MG63 (cell line): Measurements from ENCODE around the gene IER3. TPM values are rescaled to one million over a fixed set of nuclear protein-coding genes. Genes with fewer than 3 reads are reported as not detected.
"Not testable (repeated sequence)": the region's sequence is repeated elsewhere in the genome, so short reads cannot be mapped to it uniquely, and the experiment has no call there.

Experiments used
- DNase-seq: peaks from one replicate; pipeline ENCODE4 v3.0.0-alpha.2; 2020
- H3K27me3 ChIP-seq: fragments of 250-450 bp; sonication (Bioruptor Pico); 2 replicates; pipeline ENCODE4 v1.5.1; 2020; ENCODE audit warnings: mild to moderate bottlenecking, moderate library complexity
- H3K36me3 ChIP-seq: fragments of 250-450 bp; sonication (Bioruptor Pico); 2 replicates; pipeline ENCODE4 v1.5.1; 2020; ENCODE audit warnings: mild to moderate bottlenecking, moderate library complexity
- H3K4me3 ChIP-seq: fragments of 250-450 bp; sonication (Bioruptor Pico); 2 replicates; pipeline ENCODE4 v1.5.1; 2020; ENCODE audit warnings: mild to moderate bottlenecking, moderate library complexity
- H3K9me3 ChIP-seq: fragments of 250-450 bp; sonication (Bioruptor Pico); 2 replicates; pipeline ENCODE4 v1.5.1; 2020; ENCODE audit warnings: mild to moderate bottlenecking, moderate library complexity
- total RNA-seq: library from RNA; depleted of rRNA; stranded (reverse); fragments of >200 nt; shearing (Covaris generic); gene quantifications from 2 replicates; pipeline ENCODE4 v1.2.3, GENCODE V29; 2014; ENCODE audit warnings: low replicate concordance

Gene IER3
- total RNA-seq, 1 experiment from 2014 or later = 54.6 TPM

GRCh38 chr6:30740540-30740870 lies 3.8 kb downstream of the IER3 start:
- H3K4me3 ChIP-seq = no peak overlapping the region
- no peaks in the 10 kb centered on the region for H3K9me3 ChIP-seq
- DNase-seq = no peak
- no peaks in the 10 kb centered on the region for H3K27me3 ChIP-seq
- peaks cover 52% of the 10 kb centered on the region for H3K36me3 ChIP-seq

- peaks cover 44% of the 10 kb centered on the region for H3K36me3 ChIP-seq
- H3K27me3 ChIP-seq = no peaks in the 10 kb centered on the region
- DNase-seq = no peak
- no peak overlapping the region for H3K4me3 ChIP-seq
- no peaks in the 10 kb centered on the region for H3K9me3 ChIP-seq
Observed at GRCh38 chr6:30738532-30738931, 5.8 kb downstream of the IER3 start.

GRCh38 chr6:30735668-30736314 lies 8.6 kb downstream of the IER3 start:
- no peaks in the 10 kb centered on the region for H3K9me3 ChIP-seq
- no peak for DNase-seq
- peaks cover 34% of the 10 kb centered on the region for H3K36me3 ChIP-seq
- no peaks in the 10 kb centered on the region for H3K27me3 ChIP-seq
- H3K4me3 ChIP-seq = no peak overlapping the region

- Histone ChIP-seq H3K4me3 (no peak overlapping the region), H3K36me3 (peaks cover 12% of the 10 kb centered on the region), H3K9me3 (no peaks in the 10 kb centered on the region), H3K27me3 (no peaks in the 10 kb centered on the region)
- DNase-seq = no peak
Observed at GRCh38 chr6:30732237-30732943, 12.0 kb downstream of the IER3 start.

- Histone ChIP-seq H3K27me3 (no peaks in the 10 kb centered on the region), H3K36me3 (peaks cover 15% of the 10 kb centered on the region), H3K4me3 (no peak overlapping the region), H3K9me3 (no peaks in the 10 kb centered on the region)
- DNase-seq = no peak
Observed at GRCh38 chr6:30730601-30731435, 13.5 kb downstream of the IER3 start.

GRCh38 chr6:30727920-30728553 lies 16.3 kb downstream of the IER3 start:
- Histone ChIP-seq H3K9me3 (no peaks in the 10 kb centered on the region), H3K36me3 (peaks cover 36% of the 10 kb centered on the region), H3K4me3 (no peak overlapping the region), H3K27me3 (no peaks in the 10 kb centered on the region)
- no peak for DNase-seq

GRCh38 chr6:30726506-30727413 lies 17.6 kb downstream of the IER3 start:
- Histone ChIP-seq H3K9me3 (no peaks in the 10 kb centered on the region), H3K4me3 (no peak overlapping the region), H3K27me3 (no peaks in the 10 kb centered on the region), H3K36me3 (peaks cover 49% of the 10 kb centered on the region)
- no peak for DNase-seq

GRCh38 chr6:30725713-30726505 lies 18.4 kb downstream of the IER3 start:
- peak; percentile 59 for DNase-seq
- Histone ChIP-seq H3K36me3 (peaks cover 55% of the 10 kb centered on the region), H3K9me3 (no peaks in the 10 kb centered on the region), H3K4me3 (no peak overlapping the region), H3K27me3 (no peaks in the 10 kb centered on the region)

GRCh38 chr6:30724906-30725667 lies 19.3 kb downstream of the IER3 start:
- no peak for DNase-seq
- no peak overlapping the region for H3K4me3 ChIP-seq
- H3K27me3 ChIP-seq = no peaks in the 10 kb centered on the region
- H3K9me3 ChIP-seq = no peaks in the 10 kb centered on the region
- H3K36me3 ChIP-seq = peaks cover 60% of the 10 kb centered on the region

GRCh38 chr6:30723843-30724741 lies 20.3 kb downstream of the IER3 start:
- H3K27me3 ChIP-seq, H3K9me3 ChIP-seq, H3K4me3 ChIP-seq, DNase-seq: not testable (repeated sequence)
- H3K36me3 ChIP-seq = peaks cover 60% of the 10 kb centered on the region

GRCh38 chr6:30723159-30723842 lies 21.0 kb downstream of the IER3 start:
- H3K27me3 ChIP-seq, DNase-seq, H3K9me3 ChIP-seq: not testable (repeated sequence)
- H3K4me3 ChIP-seq = peak overlapping the region; percentile 97
- peaks cover 60% of the 10 kb centered on the region for H3K36me3 ChIP-seq

- Histone ChIP-seq H3K36me3 (peaks cover 55% of the 10 kb centered on the region), H3K9me3 (no peaks in the 10 kb centered on the region), H3K27me3 (no peaks in the 10 kb centered on the region), H3K4me3 (peak overlapping the region; percentile 97)
- DNase-seq = peak; percentile 48
Observed at GRCh38 chr6:30722280-30723112, 21.9 kb downstream of the IER3 start.

- DNase-seq, H3K9me3 ChIP-seq, H3K27me3 ChIP-seq: not testable (repeated sequence)
- H3K36me3 ChIP-seq = peaks cover 53% of the 10 kb centered on the region
- H3K4me3 ChIP-seq = peak overlapping the region; percentile 97
Observed at GRCh38 chr6:30722025-30722279, 22.4 kb downstream of the IER3 start.
